GM11168 (cell line): ENCODE measurements around the gene GLT8D2.

Source experiments
- in situ Hi-C: fragments of 300-500 bp; cut with MboI; formaldehyde crosslinking; loops from one replicate; pipeline ENCODE4 v1.12.0; 2022; ENCODE audit warnings: low sequenced_read_pairs; ENCODE audit not compliant: unreplicated experiment

Gene GLT8D2

GRCh38 chr12:104006929-104007328, 43.1 kb downstream of the GLT8D2 start:
- in situ Hi-C loops: no loop called here

- in situ Hi-C loops: no loop called here
Measured at GRCh38 chr12:104003596-104003995, 46.4 kb downstream of the GLT8D2 start.

GRCh38 chr12:104002686-104003085, 47.3 kb downstream of the GLT8D2 start:
- in situ Hi-C loops: no loop called here

- in situ Hi-C loops: no loop called here
Measured at GRCh38 chr12:104000807-104001434, 49.1 kb downstream of the GLT8D2 start.

- in situ Hi-C loops: no loop called here
Measured at GRCh38 chr12:103998976-103999375, 51.0 kb downstream of the GLT8D2 start.

GRCh38 chr12:103997286-103997900, 52.6 kb downstream of the GLT8D2 start:
- in situ Hi-C loops: no loop called here

- in situ Hi-C loops: no loop called here
Measured at GRCh38 chr12:103996595-103996994, 53.4 kb downstream of the GLT8D2 start.

- in situ Hi-C loops: no loop called here
Measured at GRCh38 chr12:103994235-103994634, 55.8 kb downstream of the GLT8D2 start.

- in situ Hi-C loops: no loop called here
Measured at GRCh38 chr12:103986829-103987228, 63.2 kb downstream of the GLT8D2 start.

- in situ Hi-C loops: no loop called here
Measured at GRCh38 chr12:103978384-103978982, 71.5 kb downstream of the GLT8D2 start.

- in situ Hi-C loops: no loop called here
Measured at GRCh38 chr12:103975368-103975767, 74.6 kb downstream of the GLT8D2 start.

GRCh38 chr12:103973909-103974308, 76.1 kb downstream of the GLT8D2 start:
- in situ Hi-C loops: no loop called here

GRCh38 chr12:103969391-103969790, 80.6 kb downstream of the GLT8D2 start:
- in situ Hi-C loops: no loop called here

GRCh38 chr12:103966736-103967135, 83.3 kb downstream of the GLT8D2 start:
- in situ Hi-C loops: no loop called here

GRCh38 chr12:103965590-103966504, 84.1 kb downstream of the GLT8D2 start, which contains the start of gene TDG:
TDG (plus strand) TSS chr12:103965872; CDS start chr12:103966038, 166 bp downstream.
- in situ Hi-C loops: no loop called here

GRCh38 chr12:103965255-103965589, 84.8 kb downstream of the GLT8D2 start:
- in situ Hi-C loops: no loop called here

GRCh38 chr12:103964805-103965204, 85.2 kb downstream of the GLT8D2 start:
- in situ Hi-C loops: no loop called here

- in situ Hi-C loops: no loop called here
Measured at GRCh38 chr12:103962493-103962892, 87.5 kb downstream of the GLT8D2 start.

GRCh38 chr12:103960616-103961227, 89.3 kb downstream of the GLT8D2 start:
- in situ Hi-C loops: no loop called here

- in situ Hi-C loops: no loop called here
Measured at GRCh38 chr12:103958621-103959020, 91.4 kb downstream of the GLT8D2 start.
